ENCODE data around the gene CBX3. TPM values are rescaled to one million over a fixed set of nuclear protein-coding genes. Genes with fewer than 3 reads are reported as not detected.
A peak's percentile ranks its signal among the peaks of the same experiment; 100 is the strongest.

The CBX3 gene
- total RNA-seq, 1 experiment from 2014 or later, result 308 TPM

DNA sequence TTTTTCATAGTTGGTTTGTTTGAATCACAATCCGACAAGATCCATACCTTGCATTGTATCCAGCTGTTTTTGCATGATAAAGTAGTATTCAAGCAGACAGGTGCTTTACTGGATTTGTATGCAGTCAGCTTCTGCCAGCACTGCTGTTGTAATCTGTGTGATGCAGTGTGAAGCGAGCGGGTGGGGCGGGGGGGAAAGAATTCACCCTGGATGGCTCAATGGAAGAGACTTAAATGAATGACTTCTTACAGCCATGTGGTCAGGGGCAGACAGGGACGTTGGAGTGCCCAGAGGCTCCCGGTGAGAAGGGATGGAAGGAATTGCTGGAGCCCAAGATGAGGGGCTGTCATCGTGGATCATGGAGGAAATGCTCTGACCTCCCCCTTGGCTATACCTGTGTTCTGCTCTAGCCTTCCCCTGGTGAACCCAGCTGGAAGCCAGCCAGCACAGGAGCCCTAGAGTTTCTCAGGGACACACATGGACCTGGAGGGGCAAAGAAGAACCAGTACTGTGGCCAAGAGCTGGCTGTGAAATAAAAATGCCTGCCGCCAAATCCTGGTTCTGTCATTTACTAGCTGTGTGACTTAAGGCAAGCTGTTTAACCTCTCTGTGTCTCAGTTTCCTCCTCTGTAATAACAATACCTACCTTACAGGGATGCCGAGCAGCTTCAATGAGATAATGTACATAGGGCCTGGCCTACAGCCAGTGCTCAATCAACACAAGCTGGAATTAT, 35.4 kb upstream of the CBX3 start:
- peak overlapping the region; percentile 33; the same call in 1 of the 2 replicates for H3K4me3 ChIP-seq
- H3F3A ChIP-seq (ENCODE audit: insufficient read depth, low read depth), result peaks cover 52% of the 10 kb centered on the region
- ChIA-PET CTCF (interaction anchor here (0.5 kb wide), 1 partner anchor 984 kb away, joined by 5 read pairs; no protein-coding TSS in a partner anchor), POLR2A (ENCODE audit: unreplicated experiment) (interaction anchor here (0.6 kb wide), 1 partner anchor 22 kb away, joined by 6 read pairs; no protein-coding TSS in a partner anchor)
- intact Hi-C loops (cut with micrococcal nuclease; ENCODE audit: unreplicated experiment), result no loop called here
- peaks cover 27% of the 10 kb centered on the region for H3K36me3 ChIP-seq (ENCODE audit: low read depth)
- no peaks in the 10 kb centered on the region for H3K27me3 ChIP-seq (ENCODE audit: insufficient read depth, low read depth)
- no peaks in the 10 kb centered on the region for H3K9me2 ChIP-seq (ENCODE audit: insufficient read depth)
- TF ChIP-seq, protein P1, sequence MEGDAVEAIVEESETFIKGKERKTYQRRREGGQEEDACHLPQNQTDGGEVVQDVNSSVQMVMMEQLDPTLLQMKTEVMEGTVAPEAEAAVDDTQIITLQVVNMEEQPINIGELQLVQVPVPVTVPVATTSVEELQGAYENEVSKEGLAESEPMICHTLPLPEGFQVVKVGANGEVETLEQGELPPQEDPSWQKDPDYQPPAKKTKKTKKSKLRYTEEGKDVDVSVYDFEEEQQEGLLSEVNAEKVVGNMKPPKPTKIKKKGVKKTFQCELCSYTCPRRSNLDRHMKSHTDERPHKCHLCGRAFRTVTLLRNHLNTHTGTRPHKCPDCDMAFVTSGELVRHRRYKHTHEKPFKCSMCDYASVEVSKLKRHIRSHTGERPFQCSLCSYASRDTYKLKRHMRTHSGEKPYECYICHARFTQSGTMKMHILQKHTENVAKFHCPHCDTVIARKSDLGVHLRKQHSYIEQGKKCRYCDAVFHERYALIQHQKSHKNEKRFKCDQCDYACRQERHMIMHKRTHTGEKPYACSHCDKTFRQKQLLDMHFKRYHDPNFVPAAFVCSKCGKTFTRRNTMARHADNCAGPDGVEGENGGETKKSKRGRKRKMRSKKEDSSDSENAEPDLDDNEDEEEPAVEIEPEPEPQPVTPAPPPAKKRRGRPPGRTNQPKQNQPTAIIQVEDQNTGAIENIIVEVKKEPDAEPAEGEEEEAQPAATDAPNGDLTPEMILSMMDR (conservative IDR thresholded peaks at IDR 0.05), result no peak
- no peak for TF ChIP-seq EZH2 (IDR thresholded peaks at IDR 0.05; ENCODE audit: low read depth)
- H2AFZ ChIP-seq, result no peak overlapping the region
- H3K79me2 ChIP-seq (ENCODE audit: low read depth), result peaks cover 98% of the 10 kb centered on the region
- no peak for DNase-seq
- H4K20me1 ChIP-seq (ENCODE audit: insufficient read depth), result no peaks in the 10 kb centered on the region; the same call in none of the 2 replicates
- no TSS peak for BruUV-seq (replicated peaks)
- H3K9me3 ChIP-seq (ENCODE audit: insufficient read depth, low read depth), result peaks cover 18% of the 10 kb centered on the region; the same call in 1 of the 2 replicates
- H3K27ac ChIP-seq, result peak overlapping the region; percentile 86
- peak overlapping the region; percentile 70 for H3K4me2 ChIP-seq
- H3K4me1 ChIP-seq (replicated peaks; ENCODE audit: insufficient read depth), result peaks cover 70% of the 10 kb centered on the region

DNA sequence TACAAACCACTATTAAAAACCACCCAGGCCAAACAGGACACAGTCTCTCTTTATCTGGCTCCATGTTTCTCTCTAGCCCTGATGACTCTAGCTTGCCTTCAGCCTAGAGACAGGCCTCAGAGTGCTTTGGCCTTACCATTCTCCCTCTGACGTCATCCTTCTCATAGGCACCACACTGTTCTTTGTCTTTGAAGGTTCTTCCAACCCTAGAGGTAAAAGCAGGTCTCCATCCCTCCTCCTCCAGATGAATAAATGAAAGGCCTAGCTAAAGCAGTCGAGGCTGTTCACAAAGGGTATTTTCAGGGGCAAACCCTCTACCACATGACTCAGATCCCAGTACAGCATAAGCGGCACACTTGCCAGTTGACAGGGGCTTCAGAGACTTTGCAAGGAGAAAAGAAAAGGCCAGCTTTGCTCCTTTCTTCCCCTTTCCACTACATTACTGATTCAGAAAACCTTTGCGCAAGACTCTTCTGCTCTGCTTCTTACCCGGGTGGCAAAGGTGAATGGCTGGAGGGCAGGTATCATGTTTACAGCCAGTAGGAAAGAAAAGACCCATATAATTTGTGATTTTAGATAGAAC, 34.8 kb upstream of the CBX3 start:
- H3F3A ChIP-seq (ENCODE audit: insufficient read depth, low read depth), result peaks cover 53% of the 10 kb centered on the region
- no peaks in the 10 kb centered on the region for H3K27me3 ChIP-seq (ENCODE audit: insufficient read depth, low read depth)
- peak overlapping the region; percentile 70 for H3K4me2 ChIP-seq
- H3K9me2 ChIP-seq (ENCODE audit: insufficient read depth), result no peaks in the 10 kb centered on the region
- intact Hi-C loops (cut with micrococcal nuclease; ENCODE audit: unreplicated experiment), result loop anchor here (1.0 kb wide), 1 partner anchor 7 kb away; no protein-coding TSS in a partner anchor
- BruUV-seq (replicated peaks), result no TSS peak
- no peaks in the 10 kb centered on the region; the same call in none of the 2 replicates for H4K20me1 ChIP-seq (ENCODE audit: insufficient read depth)
- peak overlapping the region; percentile 33; the same call in 1 of the 2 replicates for H3K4me3 ChIP-seq
- peaks cover 19% of the 10 kb centered on the region; the same call in 1 of the 2 replicates for H3K9me3 ChIP-seq (ENCODE audit: insufficient read depth, low read depth)
- POLR2A ChIA-PET (ENCODE audit: unreplicated experiment), result interaction anchor here (0.6 to 0.7 kb wide), 3 partner anchors 21 to 220 kb away, joined by 3 to 6 read pairs (median 5); no protein-coding TSS in a partner anchor
- peaks cover 33% of the 10 kb centered on the region for H3K36me3 ChIP-seq (ENCODE audit: low read depth)
- CTCF ChIA-PET, result interaction anchor here (0.5 kb wide), 1 partner anchor 984 kb away, joined by 5 read pairs; no protein-coding TSS in a partner anchor
- peak; percentile 58 to 94 for DNase-seq
- peak overlapping the region; percentile 86 for H3K27ac ChIP-seq
- TF ChIP-seq EZH2 (IDR thresholded peaks at IDR 0.05; ENCODE audit: low read depth), result no peak
- TF ChIP-seq, protein P1 (conservative IDR thresholded peaks at IDR 0.05), result no peak
- peaks cover 98% of the 10 kb centered on the region for H3K79me2 ChIP-seq (ENCODE audit: low read depth)
- H2AFZ ChIP-seq, result peak overlapping the region; percentile 20; the same call in 1 of the 2 replicates
- peaks cover 63% of the 10 kb centered on the region for H3K4me1 ChIP-seq (replicated peaks; ENCODE audit: insufficient read depth)

DNA sequence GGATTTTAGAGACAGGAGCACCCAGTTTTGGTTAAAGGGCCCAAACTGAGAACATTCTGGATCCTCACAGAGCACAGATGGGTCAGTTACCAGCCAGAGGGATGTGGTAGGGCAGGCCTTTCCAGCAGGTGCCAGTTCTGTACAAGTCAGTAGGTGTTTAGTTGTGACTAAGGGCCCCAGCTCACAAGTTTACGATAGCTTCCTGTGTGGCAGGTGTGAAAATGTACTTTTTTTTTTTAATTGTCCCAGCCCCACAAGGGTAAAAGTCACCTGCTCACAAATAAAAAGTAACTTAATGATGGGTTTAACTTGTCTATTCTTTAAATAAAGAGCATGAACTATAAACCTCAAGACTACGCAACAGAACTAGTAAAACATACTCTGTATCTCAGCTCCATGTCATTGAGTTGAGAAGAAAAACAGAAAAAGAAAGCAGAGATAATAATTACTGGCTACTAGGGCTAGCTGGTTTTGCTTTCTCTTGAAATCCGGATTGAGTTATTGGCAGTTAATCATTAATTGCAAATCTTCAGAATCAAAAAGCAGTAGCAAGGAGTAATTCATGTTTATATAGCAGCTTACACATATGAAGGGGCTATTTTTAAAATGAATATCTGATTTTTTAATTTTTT, 34.1 kb upstream of the CBX3 start:
- H3K9me2 ChIP-seq (ENCODE audit: insufficient read depth), result no peaks in the 10 kb centered on the region
- TF ChIP-seq EZH2 (IDR thresholded peaks at IDR 0.05; ENCODE audit: low read depth), result no peak
- TF ChIP-seq, protein P1 (conservative IDR thresholded peaks at IDR 0.05), result no peak
- peak overlapping the region; percentile 86 for H3K27ac ChIP-seq
- no peak for DNase-seq
- peaks cover 98% of the 10 kb centered on the region for H3K79me2 ChIP-seq (ENCODE audit: low read depth)
- peak overlapping the region; percentile 70 for H3K4me2 ChIP-seq
- ChIA-PET POLR2A (ENCODE audit: unreplicated experiment) (interaction anchor here (0.6 to 0.7 kb wide), 2 partner anchors 41 to 221 kb away, joined by 3 to 5 read pairs; no protein-coding TSS in a partner anchor), CTCF (no interaction called here)
- H3K4me3 ChIP-seq, result peak overlapping the region; percentile 33; the same call in 1 of the 2 replicates
- H3F3A ChIP-seq (ENCODE audit: insufficient read depth, low read depth), result peaks cover 53% of the 10 kb centered on the region
- BruUV-seq (replicated peaks), result no TSS peak
- peaks cover 62% of the 10 kb centered on the region for H3K4me1 ChIP-seq (replicated peaks; ENCODE audit: insufficient read depth)
- H3K27me3 ChIP-seq (ENCODE audit: insufficient read depth, low read depth), result no peaks in the 10 kb centered on the region
- H2AFZ ChIP-seq, result peak overlapping the region; percentile 20; the same call in 1 of the 2 replicates
- H3K36me3 ChIP-seq (ENCODE audit: low read depth), result peaks cover 36% of the 10 kb centered on the region
- peaks cover 19% of the 10 kb centered on the region; the same call in 1 of the 2 replicates for H3K9me3 ChIP-seq (ENCODE audit: insufficient read depth, low read depth)
- H4K20me1 ChIP-seq (ENCODE audit: insufficient read depth), result no peaks in the 10 kb centered on the region; the same call in none of the 2 replicates
- intact Hi-C loops (cut with micrococcal nuclease; ENCODE audit: unreplicated experiment), result loop anchor here (1.0 kb wide), 1 partner anchor 8 kb away; no protein-coding TSS in a partner anchor

Measured in PC-9 (cell line).